SK-N-SH (cell line): Measurements from ENCODE around the gene CACUL1. TPM values are rescaled to one million over a fixed set of nuclear protein-coding genes. Genes with fewer than 3 reads are reported as not detected.

ENCODE experiments used
- CTCF ChIA-PET: fragments of 300-600, 350-600 bp; formaldehyde crosslinking; extraction: SDS; loops from one replicate; lab custom pipeline; 2021; lab: Yijun Ruan, JAX
- POLR2A ChIA-PET: fragments of 350-600 bp; sonication (Branson Sonifier 250); formaldehyde crosslinking; extraction: SDS; loops from one replicate; lab custom pipeline; 2020; ENCODE audit warnings: antibody characterized with exemption, inconsistent platforms; lab: Yijun Ruan, JAX
- DNase-seq: peaks from one replicate; pipeline ENCODE4 v3.0.0; 2012
- H2AFZ ChIP-seq: fragments of 200-600 bp; sonication (generic); 2 replicates; pipeline ENCODE4 v1.8.1; 2016; ENCODE audit warnings: antibody characterized with exemption, mild to moderate bottlenecking, low read depth
- H3F3A ChIP-seq: fragments of 200-600 bp; sonication (generic); replicated peaks from 2 replicates; pipeline ENCODE3; 2016; ENCODE audit warnings: antibody characterized with exemption, mild to moderate bottlenecking; ENCODE audit not compliant: insufficient read depth
- H3K27ac ChIP-seq, 2 experiments: fragments of 200-500 bp in 1 of 2; fragments of 200-600 bp in 1 of 2; sonication (Bioruptor generic) in 1 of 2; sonication (generic), shearing (Covaris generic) in 1 of 2; 2 replicates each; pipeline versions ENCODE4 v1.5.1 to v1.6.1; 2014 to 2016; ENCODE audit warnings: low read depth in 2 of 2, inconsistent platforms in 1 of 2, low read length in 1 of 2, mild to moderate bottlenecking in 1 of 2, mixed read lengths in 1 of 2
- H3K27me3 ChIP-seq: fragments of 200-600 bp; sonication (generic), shearing (Covaris generic); 2 replicates; pipeline ENCODE4 v1.6.1; 2016; ENCODE audit warnings: mixed run types; ENCODE audit not compliant: insufficient read depth
- H3K36me3 ChIP-seq, 2 experiments: fragments of 200-500 bp in 1 of 2; fragments of 200-600 bp in 1 of 2; sonication (Bioruptor generic) in 1 of 2; sonication (generic) in 1 of 2; replicated peaks in 1 of 2; 2 replicates each; pipeline versions ENCODE3 to v1.5.1; 2014 to 2016; ENCODE audit warnings: low read length in 1 of 2, mild to moderate bottlenecking in 1 of 2; ENCODE audit not compliant: insufficient read depth in 2 of 2, control insufficient read depth in 1 of 2
- H3K4me1 ChIP-seq, 2 experiments: fragments of 200-500 bp in 1 of 2; fragments of 200-600 bp in 1 of 2; sonication (Bioruptor generic) in 1 of 2; sonication (generic), shearing (Covaris generic) in 1 of 2; 2 replicates each; pipeline versions ENCODE4 v1.5.1 to v1.6.1; 2014 to 2016; ENCODE audit warnings: low read depth in 1 of 2, low read length in 1 of 2, mixed run types in 1 of 2; ENCODE audit not compliant: insufficient read depth in 2 of 2, control insufficient read depth in 1 of 2
- H3K4me2 ChIP-seq: fragments of 200-600 bp; sonication (generic), shearing (Covaris generic); 2 replicates; pipeline ENCODE4 v1.6.1; 2017; ENCODE audit warnings: mixed run types
- H3K4me3 ChIP-seq, 2 experiments: fragments of 200-500 bp in 1 of 2; fragments of 200-600 bp in 1 of 2; sonication (Bioruptor generic) in 1 of 2; sonication (generic), shearing (Covaris generic) in 1 of 2; 2 replicates each; pipeline versions ENCODE4 v1.5.1 to v1.8.1; 2014 to 2016; ENCODE audit warnings: low read depth in 2 of 2, inconsistent platforms in 1 of 2, low read length in 1 of 2, mild to moderate bottlenecking in 1 of 2, mixed read lengths in 1 of 2, moderate library complexity in 1 of 2
- H3K79me2 ChIP-seq: fragments of 200-600 bp; sonication (generic); 2 replicates; pipeline ENCODE4 v1.8.1; 2017; ENCODE audit warnings: mild to moderate bottlenecking; ENCODE audit not compliant: insufficient read depth
- H3K9ac ChIP-seq: fragments of 200-600 bp; sonication (generic); 2 replicates; pipeline ENCODE4 v1.6.1; 2017; ENCODE audit warnings: mixed run types
- H3K9me2 ChIP-seq: fragments of 200-600 bp; sonication (generic); 2 replicates; pipeline ENCODE4 v1.6.1; 2017; ENCODE audit warnings: mixed run types
- H3K9me3 ChIP-seq: fragments of 200-600 bp; sonication (generic); 2 replicates; pipeline ENCODE4 v1.6.1; 2017; ENCODE audit warnings: mixed run types, mild to moderate bottlenecking, moderate library complexity
- H4K20me1 ChIP-seq: fragments of 200-600 bp; sonication (generic); 2 replicates; pipeline ENCODE4 v1.6.1; 2017; ENCODE audit warnings: mild to moderate bottlenecking, mixed run types; ENCODE audit not compliant: insufficient read depth
- FOSL2 ChIP-seq: IDR thresholded peaks from 2 replicates; pipeline ENCODE4 v1.4.0; 2012; ENCODE audit warnings: low read depth, mild to moderate bottlenecking, moderate library complexity, borderline replicate concordance
- FOXM1 ChIP-seq: IDR thresholded peaks from 2 replicates; pipeline ENCODE4 v1.4.0; 2012; ENCODE audit warnings: low read depth, mild to moderate bottlenecking
- GABPA ChIP-seq: IDR thresholded peaks from 2 replicates; pipeline ENCODE4 v1.4.0; 2012; ENCODE audit warnings: low read depth, mild to moderate bottlenecking
- GATA2 ChIP-seq: sonication (generic); formaldehyde crosslinking; IDR thresholded peaks from 2 replicates; pipeline ENCODE4 v1.5.0; 2020; ENCODE audit warnings: mild to moderate bottlenecking, missing genetic modification reagents
- JUND ChIP-seq: IDR thresholded peaks from 2 replicates; pipeline ENCODE4 v1.4.0; 2012
- NRF1 ChIP-seq: IDR thresholded peaks from 2 replicates; pipeline ENCODE4 v1.6.1; 2012; ENCODE audit warnings: low read depth, mild to moderate bottlenecking, low read length
- RAD21 ChIP-seq: IDR thresholded peaks from 2 replicates; pipeline ENCODE4 v1.6.1; 2012; ENCODE audit warnings: mild to moderate bottlenecking, low read length
- SIN3A ChIP-seq: IDR thresholded peaks from 2 replicates; pipeline ENCODE4 v1.6.1; 2012; ENCODE audit warnings: low read depth, mild to moderate bottlenecking, low read length, moderate library complexity, borderline replicate concordance
- SMC3 ChIP-seq: IDR thresholded peaks from 2 replicates; pipeline ENCODE4 v1.6.1; 2012; ENCODE audit warnings: low read depth, low read length, improper control_type of control experiment
- TAF1 ChIP-seq: IDR thresholded peaks from 2 replicates; pipeline ENCODE4 v1.6.1; 2012; ENCODE audit warnings: low read depth, mild to moderate bottlenecking, low read length, moderate library complexity, borderline replicate concordance
- TCF12 ChIP-seq: IDR thresholded peaks from 2 replicates; pipeline ENCODE4 v1.4.0; 2012
- TEAD4 ChIP-seq: IDR thresholded peaks from 2 replicates; pipeline ENCODE4 v1.4.0; 2012; ENCODE audit warnings: mild to moderate bottlenecking, borderline replicate concordance; ENCODE audit not compliant: insufficient read depth
- YY1 ChIP-seq: IDR thresholded peaks from 2 replicates; pipeline ENCODE4 v1.4.0; 2012; ENCODE audit warnings: low read depth, mild to moderate bottlenecking
- WGBS: methylation state at CpG from one replicate; pipeline ENCODE4 v1.1.6; 2017; ENCODE audit warnings: low lambda C conversion rate; 5-methylcytosine and 5-hydroxymethylcytosine counted together
- polyA plus RNA-seq, 3 experiments: library from polyadenylated mRNA; depleted of rRNA; stranded (reverse); fragments of >200 nt; gene quantifications; 2 replicates each; pipeline ENCODE4 v1.2.3, GENCODE V29; 2012
- TF ChIP-seq, protein P1 (sequence below): IDR thresholded peaks from 2 replicates; pipeline ENCODE4 v1.4.0; 2012; ENCODE audit warnings: low read depth, borderline replicate concordance
- TF ChIP-seq, protein P2 (sequence below): IDR thresholded peaks from 2 replicates; pipeline ENCODE4 v1.4.0; 2012; ENCODE audit warnings: low read depth, borderline replicate concordance
- TF ChIP-seq, protein P3 (sequence below): fragments of 200-600 bp; sonication (generic); IDR thresholded peaks from 2 replicates; pipeline ENCODE4 v1.6.1; 2017; ENCODE audit warnings: antibody characterized with exemption, mild to moderate bottlenecking, moderate library complexity
- TF ChIP-seq, protein P4 (sequence below): IDR thresholded peaks from 2 replicates; pipeline ENCODE4; 2012
- TF ChIP-seq, protein P5 (sequence below): fragments of 150-350 bp; IDR thresholded peaks from 2 replicates; pipeline ENCODE4 v1.6.1; 2017; ENCODE audit warnings: antibody characterized with exemption, low read length, low read depth, borderline replicate concordance

CACUL1 gene
- polyA plus RNA-seq, 1 of the 3 experiments (the other 2 are of a cell fraction), result 2.6 TPM

DNA sequence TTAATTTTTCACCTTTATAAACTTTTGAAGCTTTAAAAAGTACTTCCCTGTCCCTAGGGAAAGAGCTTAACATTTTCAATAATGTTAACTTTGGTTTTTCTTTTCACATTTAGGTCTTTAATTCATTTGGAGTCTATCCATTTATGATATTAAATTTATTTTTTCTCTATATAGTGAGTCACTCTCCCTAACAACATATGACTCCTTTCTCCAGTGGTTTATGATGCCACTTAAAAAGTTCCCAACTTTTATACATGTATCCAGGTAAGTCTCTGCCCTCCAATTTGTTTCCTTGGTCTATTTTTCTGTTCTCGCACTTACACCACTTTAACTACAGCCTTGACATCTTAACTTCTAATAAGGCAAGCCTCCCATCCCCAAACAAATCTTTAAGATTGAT is 3.5 kb downstream of the CACUL1 start:
- Histone ChIP-seq H3K9ac (no peak overlapping the region), H3K9me3 (no peaks in the 10 kb centered on the region), H3K36me3 (no peaks in the 10 kb centered on the region), H3K4me2 (no peak overlapping the region), H3K79me2 (peaks cover 83% of the 10 kb centered on the region), H3K4me1 (peaks cover 16 to 18% of the 10 kb centered on the region in 2 experiments; a peak in 3 of 4 replicates), H3K9me2 (no peaks in the 10 kb centered on the region), H3K27ac (no peak overlapping the region), H4K20me1 (peaks cover 74% of the 10 kb centered on the region), H3F3A (no peaks in the 10 kb centered on the region), H3K4me3 (no peak overlapping the region), H2AFZ (no peak overlapping the region), H3K27me3 (no peaks in the 10 kb centered on the region)
- CTCF ChIA-PET, result interaction anchor here (1.3 to 1.4 kb wide), 2 partner anchors 17 to 183 kb away, joined by 4 to 9 read pairs; no protein-coding TSS in a partner anchor
- no peak for DNase-seq
- WGBS, result 97% methylated on average over 1 of the region's 1 CpG
- POLR2A ChIA-PET, result no interaction called here
- TF ChIP-seq YY1, result no peak
- no peak for TF ChIP-seq JUND

DNA sequence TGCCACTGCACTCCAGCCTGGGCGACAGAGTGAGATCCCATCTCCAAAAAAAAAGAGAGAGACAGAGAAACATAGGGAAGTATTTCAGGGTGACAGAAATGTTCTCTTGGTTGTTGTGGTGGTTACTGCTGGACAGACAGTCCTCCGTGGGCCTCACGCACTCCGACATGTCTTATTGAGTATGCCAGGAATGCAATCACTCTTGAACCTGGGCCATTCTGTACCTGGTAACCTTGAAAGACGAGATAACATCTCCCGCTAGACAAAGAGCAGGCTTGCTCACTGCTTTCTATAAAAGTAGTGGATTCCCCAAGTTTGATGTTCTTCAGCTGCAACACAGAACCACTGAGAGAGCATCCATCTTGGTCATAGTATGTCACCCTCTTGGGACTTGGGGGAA is 6.7 kb downstream of the CACUL1 start:
- CTCF ChIA-PET, result interaction anchor here (1.7 kb wide), 1 partner anchor 13 kb away, joined by 5 read pairs; no protein-coding TSS in a partner anchor
- no peak overlapping the region for H3K27ac ChIP-seq
- no peak overlapping the region for H2AFZ ChIP-seq
- H3K27me3 ChIP-seq, result no peaks in the 10 kb centered on the region
- WGBS, result 89% methylated on average over 6 of the region's 6 CpGs
- TF ChIP-seq, protein P1, sequence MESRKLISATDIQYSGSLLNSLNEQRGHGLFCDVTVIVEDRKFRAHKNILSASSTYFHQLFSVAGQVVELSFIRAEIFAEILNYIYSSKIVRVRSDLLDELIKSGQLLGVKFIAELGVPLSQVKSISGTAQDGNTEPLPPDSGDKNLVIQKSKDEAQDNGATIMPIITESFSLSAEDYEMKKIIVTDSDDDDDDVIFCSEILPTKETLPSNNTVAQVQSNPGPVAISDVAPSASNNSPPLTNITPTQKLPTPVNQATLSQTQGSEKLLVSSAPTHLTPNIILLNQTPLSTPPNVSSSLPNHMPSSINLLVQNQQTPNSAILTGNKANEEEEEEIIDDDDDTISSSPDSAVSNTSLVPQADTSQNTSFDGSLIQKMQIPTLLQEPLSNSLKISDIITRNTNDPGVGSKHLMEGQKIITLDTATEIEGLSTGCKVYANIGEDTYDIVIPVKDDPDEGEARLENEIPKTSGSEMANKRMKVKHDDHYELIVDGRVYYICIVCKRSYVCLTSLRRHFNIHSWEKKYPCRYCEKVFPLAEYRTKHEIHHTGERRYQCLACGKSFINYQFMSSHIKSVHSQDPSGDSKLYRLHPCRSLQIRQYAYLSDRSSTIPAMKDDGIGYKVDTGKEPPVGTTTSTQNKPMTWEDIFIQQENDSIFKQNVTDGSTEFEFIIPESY, result no peak
- TF ChIP-seq TCF12 (no peak), FOSL2 (no peak), GATA2 (no peak), SMC3 (no peak), TAF1 (no peak), GABPA (no peak), SIN3A (no peak), RAD21 (no peak), FOXM1 (no peak), NRF1 (no peak), TEAD4 (no peak)
- TF ChIP-seq, protein P2, sequence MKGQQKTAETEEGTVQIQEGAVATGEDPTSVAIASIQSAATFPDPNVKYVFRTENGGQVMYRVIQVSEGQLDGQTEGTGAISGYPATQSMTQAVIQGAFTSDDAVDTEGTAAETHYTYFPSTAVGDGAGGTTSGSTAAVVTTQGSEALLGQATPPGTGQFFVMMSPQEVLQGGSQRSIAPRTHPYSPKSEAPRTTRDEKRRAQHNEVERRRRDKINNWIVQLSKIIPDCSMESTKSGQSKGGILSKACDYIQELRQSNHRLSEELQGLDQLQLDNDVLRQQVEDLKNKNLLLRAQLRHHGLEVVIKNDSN, result no peak
- TF ChIP-seq, protein P3, sequence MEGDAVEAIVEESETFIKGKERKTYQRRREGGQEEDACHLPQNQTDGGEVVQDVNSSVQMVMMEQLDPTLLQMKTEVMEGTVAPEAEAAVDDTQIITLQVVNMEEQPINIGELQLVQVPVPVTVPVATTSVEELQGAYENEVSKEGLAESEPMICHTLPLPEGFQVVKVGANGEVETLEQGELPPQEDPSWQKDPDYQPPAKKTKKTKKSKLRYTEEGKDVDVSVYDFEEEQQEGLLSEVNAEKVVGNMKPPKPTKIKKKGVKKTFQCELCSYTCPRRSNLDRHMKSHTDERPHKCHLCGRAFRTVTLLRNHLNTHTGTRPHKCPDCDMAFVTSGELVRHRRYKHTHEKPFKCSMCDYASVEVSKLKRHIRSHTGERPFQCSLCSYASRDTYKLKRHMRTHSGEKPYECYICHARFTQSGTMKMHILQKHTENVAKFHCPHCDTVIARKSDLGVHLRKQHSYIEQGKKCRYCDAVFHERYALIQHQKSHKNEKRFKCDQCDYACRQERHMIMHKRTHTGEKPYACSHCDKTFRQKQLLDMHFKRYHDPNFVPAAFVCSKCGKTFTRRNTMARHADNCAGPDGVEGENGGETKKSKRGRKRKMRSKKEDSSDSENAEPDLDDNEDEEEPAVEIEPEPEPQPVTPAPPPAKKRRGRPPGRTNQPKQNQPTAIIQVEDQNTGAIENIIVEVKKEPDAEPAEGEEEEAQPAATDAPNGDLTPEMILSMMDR, result no peak
- TF ChIP-seq, protein P4, sequence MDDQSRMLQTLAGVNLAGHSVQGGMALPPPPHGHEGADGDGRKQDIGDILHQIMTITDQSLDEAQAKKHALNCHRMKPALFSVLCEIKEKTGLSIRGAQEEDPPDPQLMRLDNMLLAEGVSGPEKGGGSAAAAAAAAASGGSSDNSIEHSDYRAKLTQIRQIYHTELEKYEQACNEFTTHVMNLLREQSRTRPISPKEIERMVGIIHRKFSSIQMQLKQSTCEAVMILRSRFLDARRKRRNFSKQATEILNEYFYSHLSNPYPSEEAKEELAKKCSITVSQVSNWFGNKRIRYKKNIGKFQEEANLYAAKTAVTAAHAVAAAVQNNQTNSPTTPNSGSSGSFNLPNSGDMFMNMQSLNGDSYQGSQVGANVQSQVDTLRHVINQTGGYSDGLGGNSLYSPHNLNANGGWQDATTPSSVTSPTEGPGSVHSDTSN, result no peak
- TF ChIP-seq, protein P5, sequence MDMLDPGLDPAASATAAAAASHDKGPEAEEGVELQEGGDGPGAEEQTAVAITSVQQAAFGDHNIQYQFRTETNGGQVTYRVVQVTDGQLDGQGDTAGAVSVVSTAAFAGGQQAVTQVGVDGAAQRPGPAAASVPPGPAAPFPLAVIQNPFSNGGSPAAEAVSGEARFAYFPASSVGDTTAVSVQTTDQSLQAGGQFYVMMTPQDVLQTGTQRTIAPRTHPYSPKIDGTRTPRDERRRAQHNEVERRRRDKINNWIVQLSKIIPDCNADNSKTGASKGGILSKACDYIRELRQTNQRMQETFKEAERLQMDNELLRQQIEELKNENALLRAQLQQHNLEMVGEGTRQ, result no peak
- TF ChIP-seq, all 33 proteins: peak for 0
- DNase-seq, result no peak
- Histone ChIP-seq H3K4me2 (no peak overlapping the region), H3K79me2 (peaks cover 98% of the 10 kb centered on the region), H3K9me2 (no peaks in the 10 kb centered on the region), H3K36me3 (no peaks in the 10 kb centered on the region), H3K9ac (no peak overlapping the region), H3K9me3 (no peaks in the 10 kb centered on the region), H3K4me3 (no peak overlapping the region), H3F3A (no peaks in the 10 kb centered on the region), H4K20me1 (peaks cover 96% of the 10 kb centered on the region), H3K4me1 (peaks cover 14 to 19% of the 10 kb centered on the region in 2 experiments; a peak in 3 of 4 replicates)
- POLR2A ChIA-PET, result no interaction called here
